Endodermal cell (in vitro differentiated cells): ENCODE data around the gene PLEKHA6. TPM values are rescaled to one million over a fixed set of nuclear protein-coding genes. Genes with fewer than 3 reads are reported as not detected.

Source experiments
- DNase-seq: peaks from one replicate; pipeline ENCODE4 v3.0.0-alpha.2; 2017
- H3K27ac ChIP-seq: 2 replicates; pipeline ENCODE4 v1.5.1; 2013; ENCODE audit warnings: mild to moderate bottlenecking, low read depth, low read length, moderate library complexity
- H3K27me3 ChIP-seq: 2 replicates; pipeline ENCODE4 v1.6.1; 2013; ENCODE audit warnings: mild to moderate bottlenecking, low read length, moderate library complexity; ENCODE audit not compliant: insufficient read depth, control insufficient read depth, poor library complexity, severe bottlenecking
- H3K36me3 ChIP-seq: 2 replicates; pipeline ENCODE4 v1.7.0; 2013; ENCODE audit warnings: mild to moderate bottlenecking, low read length, moderate library complexity; ENCODE audit not compliant: control insufficient read depth, insufficient read depth
- H3K4me1 ChIP-seq: one replicate; pipeline ENCODE4 v1.7.0; 2013; ENCODE audit warnings: low read length; ENCODE audit not compliant: control insufficient read depth, insufficient read depth
- H3K4me3 ChIP-seq: 2 replicates; pipeline ENCODE4 v1.5.1; 2013; ENCODE audit warnings: mild to moderate bottlenecking, low read length, moderate library complexity
- H3K9ac ChIP-seq: 2 replicates; pipeline ENCODE4 v1.6.1; 2013; ENCODE audit warnings: mild to moderate bottlenecking, low read length, moderate library complexity; ENCODE audit not compliant: poor library complexity, severe bottlenecking; ENCODE audit errors: extremely low read depth
- H3K9me3 ChIP-seq: 2 replicates; pipeline ENCODE4 v1.6.1; 2013; ENCODE audit warnings: mild to moderate bottlenecking, low read length, moderate library complexity; ENCODE audit not compliant: control insufficient read depth
- H3K27ac Mint-ChIP-seq: 2 replicates; pipeline ENCODE4 v1.8.0; 2020; ENCODE audit warnings: mixed read lengths
- H3K27me3 Mint-ChIP-seq: 2 replicates; pipeline ENCODE4 v1.8.0; 2021; ENCODE audit warnings: mild to moderate bottlenecking, mixed read lengths; ENCODE audit not compliant: insufficient read depth
- H3K36me3 Mint-ChIP-seq: 2 replicates; pipeline ENCODE4 v1.8.0; 2020; ENCODE audit warnings: low read depth, mixed read lengths
- H3K4me1 Mint-ChIP-seq: 2 replicates; pipeline ENCODE4 v1.8.0; 2020; ENCODE audit warnings: mixed read lengths
- H3K4me3 Mint-ChIP-seq: 2 replicates; pipeline ENCODE4 v1.8.0; 2020; ENCODE audit warnings: mild to moderate bottlenecking, moderate library complexity, mixed read lengths
- H3K9me3 Mint-ChIP-seq: 2 replicates; pipeline ENCODE4 v1.8.0; 2020; ENCODE audit warnings: mild to moderate bottlenecking, mixed read lengths
- CTCF ChIP-seq: fragments of 200-600 bp; sonication (generic); conservative IDR thresholded peaks from 2 replicates; pipeline ENCODE4 v1.5.0; 2021; ENCODE audit warnings: antibody characterized with exemption, mild to moderate bottlenecking
- WGBS, 2 experiments: methylation state at CpG; one replicate each; pipeline versions ENCODE4 v1.1.5 to v1.1.7; 2013; ENCODE audit warnings: missing lambda C conversion rate in 2 of 2, mixed read lengths in 1 of 2; ENCODE audit not compliant: insufficient coverage in 1 of 2, insufficient read length in 1 of 2; 5-methylcytosine and 5-hydroxymethylcytosine counted together
- total RNA-seq, 2 donors: library from RNA; stranded (reverse); fragmentation: NEBNext Ultra II Directional in 1 of 2; extraction: Animal tissue kit (Norgen Biotek cat#: 25700) in 1 of 2; gene quantifications; 2 replicates in 1 of 2; 3 replicates in 1 of 2; pipeline ENCODE4 v1.2.1, GENCODE V29; 2021

PLEKHA6 gene
- total RNA-seq, 2 donors from 2014 or later, result 37.0 to 43.3 TPM

- WGBS, 2 experiments, result 83 to 90% methylated on average over 1 to 4 of the region's 5 CpGs
- peaks cover 22% of the 10 kb centered on the region for H3K27me3 Mint-ChIP-seq
- H3K27me3 ChIP-seq, result peaks cover 44% of the 10 kb centered on the region
- H3K4me3 Mint-ChIP-seq, result no peak overlapping the region
- TF ChIP-seq CTCF, result no peak
- H3K9me3 Mint-ChIP-seq, result peaks cover 32% of the 10 kb centered on the region
- H3K4me3 ChIP-seq, result no peak overlapping the region
- H3K36me3 Mint-ChIP-seq, result no peaks in the 10 kb centered on the region
- no peaks in the 10 kb centered on the region for H3K36me3 ChIP-seq
- no peak for DNase-seq
- H3K27ac Mint-ChIP-seq, result no peak overlapping the region
- H3K9ac ChIP-seq, result no peak overlapping the region
- H3K4me1 ChIP-seq, result no peaks in the 10 kb centered on the region
- H3K9me3 ChIP-seq, result peaks cover 16% of the 10 kb centered on the region
- H3K27ac ChIP-seq, result no peak overlapping the region
- no peaks in the 10 kb centered on the region for H3K4me1 Mint-ChIP-seq
These were observed 183.7 kb downstream of the PLEKHA6 start for GRCh38 chr1:204176049-204176448.

GRCh38 chr1:204174958-204175357 lies 184.8 kb downstream of the PLEKHA6 start:
- no peaks in the 10 kb centered on the region for H3K4me1 Mint-ChIP-seq
- 82 to 88% methylated on average over 3 of the region's 3 CpGs for WGBS, 2 experiments
- no peaks in the 10 kb centered on the region for H3K36me3 ChIP-seq

GRCh38 chr1:204172404-204173029 lies 187.2 kb downstream of the PLEKHA6 start:
- no peak overlapping the region for H3K9ac ChIP-seq
- H3K9me3 Mint-ChIP-seq, result peaks cover 52% of the 10 kb centered on the region

More at GRCh38 chr1:204174958-204175357, 184.8 kb downstream of the PLEKHA6 start:
- H3K9me3 Mint-ChIP-seq, result peaks cover 32% of the 10 kb centered on the region
- no peak overlapping the region for H3K27ac Mint-ChIP-seq
- no peaks in the 10 kb centered on the region for H3K4me1 ChIP-seq
- peaks cover 18% of the 10 kb centered on the region for H3K9me3 ChIP-seq
- H3K4me3 ChIP-seq, result no peak overlapping the region
- H3K27me3 Mint-ChIP-seq, result peaks cover 13% of the 10 kb centered on the region
- no peak overlapping the region for H3K27ac ChIP-seq
- no peaks in the 10 kb centered on the region for H3K36me3 Mint-ChIP-seq
- peaks cover 44% of the 10 kb centered on the region for H3K27me3 ChIP-seq
- H3K9ac ChIP-seq, result no peak overlapping the region
- no peak overlapping the region for H3K4me3 Mint-ChIP-seq
- DNase-seq, result no peak
- TF ChIP-seq CTCF, result no peak

More at GRCh38 chr1:204172404-204173029, 187.2 kb downstream of the PLEKHA6 start:
- Mint-ChIP-seq H3K4me1 (no peaks in the 10 kb centered on the region), H3K27me3 (peaks cover 13% of the 10 kb centered on the region), H3K4me3 (no peak overlapping the region), H3K36me3 (no peaks in the 10 kb centered on the region), H3K27ac (no peak overlapping the region)
- no peak overlapping the region for H3K4me3 ChIP-seq
- 83% methylated on average over 2 of the region's 2 CpGs; no CpG with 5 or more reads in 1 of the 2 experiments for WGBS, 2 experiments
- no peak overlapping the region for H3K27ac ChIP-seq
- peaks cover 31% of the 10 kb centered on the region for H3K27me3 ChIP-seq
- H3K36me3 ChIP-seq, result no peaks in the 10 kb centered on the region
- no peak for DNase-seq
- no peaks in the 10 kb centered on the region for H3K4me1 ChIP-seq
- peaks cover 40% of the 10 kb centered on the region for H3K9me3 ChIP-seq
- no peak for TF ChIP-seq CTCF
